A549 (cell line): ENCODE data around the gene C6orf52. TPM values are rescaled to one million over a fixed set of nuclear protein-coding genes. Genes with fewer than 3 reads are reported as not detected.

Source experiments
- ATAC-seq, 2 experiments: fragments of 200-7000 bp in 1 of 2; fragments of >200 bp in 1 of 2; cut with Nextera tagmentation in 1 of 2; cut with Tn5 transposase in 1 of 2; 3 replicates each; pipeline versions ENCODE4 v1.8.0 to v1.9.1; 2018 to 2020; ENCODE audit warnings: mild to moderate bottlenecking in 1 of 2, moderate library complexity in 1 of 2
- CTCF ChIA-PET: fragments of 300-600 bp; sonication (Branson Sonifier 250); formaldehyde crosslinking; extraction: SDS; loops from one replicate; lab custom pipeline; 2021; ENCODE audit warnings: antibody characterized with exemption, inconsistent platforms; lab: Yijun Ruan, JAX
- POLR2A ChIA-PET: fragments of 350-600 bp; formaldehyde crosslinking; extraction: SDS; loops from one replicate; lab custom pipeline; 2021; ENCODE audit warnings: antibody characterized with exemption, inconsistent platforms; lab: Yijun Ruan, JAX
- DNase-seq, 2 experiments: peaks; one replicate each; pipeline versions ENCODE4 v3.0.0 to v3.0.0-alpha.2; 2011 to 2016; ENCODE audit warnings: low read depth in 1 of 2, low spot score in 1 of 2
- FAIRE-seq: peaks from 2 replicates; lab custom pipeline; 2011; peaks lifted over from hg19 to GRCh38; lab: Jason Lieb, UNC
- H3K27ac ChIP-seq, 2 experiments: fragments of >200 bp; sonication (Bioruptor Twin); formaldehyde crosslinking; 3 replicates each; pipeline ENCODE4 v1.5.1; 2016 to 2017
- H3K4me1 ChIP-seq: fragments of >200 bp; sonication (Bioruptor Twin); formaldehyde crosslinking; 3 replicates; pipeline ENCODE4 v1.6.1; 2016
- H3K4me2 ChIP-seq: fragments of >200 bp; sonication (Bioruptor Twin); formaldehyde crosslinking; 3 replicates; pipeline ENCODE4 v1.6.1; 2016
- H3K4me3 ChIP-seq: fragments of >200 bp; sonication (Bioruptor Twin); formaldehyde crosslinking; 3 replicates; pipeline ENCODE4 v1.5.1; 2016
- H3K9me3 ChIP-seq: fragments of >200 bp; sonication (Bioruptor Twin); formaldehyde crosslinking; 3 replicates; pipeline ENCODE4 v1.6.1; 2016
- ATOH8 ChIP-seq: fragments of 250-450 bp; sonication (Bioruptor Pico); IDR thresholded peaks from 2 replicates; pipeline ENCODE4 v1.5.0; 2020; ENCODE audit warnings: low read depth, mild to moderate bottlenecking, moderate library complexity
- BCL3 ChIP-seq: fragments of >200 bp; sonication (Bioruptor Twin); formaldehyde crosslinking; IDR thresholded peaks from 3 replicates; pipeline ENCODE4 v1.6.1; 2016
- CHD2 ChIP-seq: fragments of 150-350 bp; IDR thresholded peaks from 2 replicates; pipeline ENCODE4 v1.6.1; 2014; ENCODE audit warnings: low read length; ENCODE audit not compliant: partially characterized antibody
- CHD4 ChIP-seq: fragments of 200-600 bp; sonication (generic); IDR thresholded peaks from 2 replicates; pipeline ENCODE4 v1.6.1; 2016; ENCODE audit warnings: antibody characterized with exemption, mild to moderate bottlenecking, borderline replicate concordance
- E2F6 ChIP-seq: IDR thresholded peaks from 2 replicates; pipeline ENCODE4 v1.6.1; 2012; ENCODE audit warnings: low read depth, borderline replicate concordance
- EHF ChIP-seq: fragments of 250-450 bp; sonication (Bioruptor Pico); IDR thresholded peaks from 2 replicates; pipeline ENCODE4 v1.5.0; 2020; ENCODE audit warnings: mild to moderate bottlenecking
- ELK1 ChIP-seq: fragments of 150-350 bp; IDR thresholded peaks from 2 replicates; pipeline ENCODE4 v1.6.1; 2014; ENCODE audit warnings: low read depth, mild to moderate bottlenecking, low read length
- EP300 ChIP-seq, 2 experiments: fragments of >200 bp; sonication (Bioruptor Twin); formaldehyde crosslinking; IDR thresholded peaks; 2 replicates in 1 of 2; 3 replicates in 1 of 2; pipeline ENCODE4 v1.6.1; 2016 to 2017
- ESRRA ChIP-seq: fragments of 150-350 bp; IDR thresholded peaks from 2 replicates; pipeline ENCODE4 v1.6.1; 2014; ENCODE audit warnings: mild to moderate bottlenecking, low read length, borderline replicate concordance
- FOSB ChIP-seq: fragments of 250-450 bp; sonication (Bioruptor Pico); IDR thresholded peaks from 2 replicates; pipeline ENCODE4 v1.5.0; 2020; ENCODE audit warnings: mild to moderate bottlenecking, moderate library complexity
- HES2 ChIP-seq: fragments of >200 bp; sonication (Bioruptor Twin); formaldehyde crosslinking; IDR thresholded peaks from 2 replicates; pipeline ENCODE4 v1.6.1; 2016
- HOXB5 ChIP-seq: fragments of 250-450 bp; sonication (Bioruptor Pico); IDR thresholded peaks from 2 replicates; pipeline ENCODE4 v1.5.0; 2020; ENCODE audit warnings: mild to moderate bottlenecking, moderate library complexity
- KDM1A ChIP-seq: fragments of 200-600 bp; sonication (generic); IDR thresholded peaks from 2 replicates; pipeline ENCODE4 v1.6.1; 2016; ENCODE audit warnings: low read depth, mild to moderate bottlenecking
- KDM5A ChIP-seq: fragments of 200-600 bp; sonication (generic); IDR thresholded peaks from 2 replicates; pipeline ENCODE4 v1.6.1; 2016; ENCODE audit warnings: antibody characterized with exemption, mild to moderate bottlenecking
- MAZ ChIP-seq: fragments of 150-350 bp; IDR thresholded peaks from 2 replicates; pipeline ENCODE4 v1.6.1; 2014; ENCODE audit warnings: antibody characterized with exemption, low read depth, low read length, borderline replicate concordance
- MYC ChIP-seq: IDR thresholded peaks from 2 replicates; pipeline ENCODE4 v1.6.1; 2012; ENCODE audit warnings: mild to moderate bottlenecking, inconsistent platforms, low read length, improper control_type of control experiment, borderline replicate concordance
- PHF8 ChIP-seq: fragments of 200-600 bp; sonication (generic); IDR thresholded peaks from 2 replicates; pipeline ENCODE4 v1.6.1; 2016; ENCODE audit warnings: low read depth, mild to moderate bottlenecking, antibody characterized with exemption, moderate library complexity, borderline replicate concordance
- POLR2AphosphoS2 ChIP-seq: conservative IDR thresholded peaks from 2 replicates; pipeline ENCODE4 v1.6.1; 2012; ENCODE audit warnings: low read length, improper control_type of control experiment, inconsistent platforms
- RAD21 ChIP-seq, 2 experiments: fragments of >200 bp in 1 of 2; sonication (Bioruptor Twin) in 1 of 2; formaldehyde crosslinking in 1 of 2; IDR thresholded peaks in 1 of 2; conservative IDR thresholded peaks in 1 of 2; 2 replicates in 1 of 2; 3 replicates in 1 of 2; pipeline ENCODE4 v1.6.1; 2012 to 2018; ENCODE audit warnings: inconsistent platforms in 1 of 2
- RCOR1 ChIP-seq: fragments of 150-350 bp; IDR thresholded peaks from 2 replicates; pipeline ENCODE4 v1.6.1; 2014; ENCODE audit warnings: antibody characterized with exemption, low read length, low read depth
- REST ChIP-seq: fragments of 200-600 bp; sonication (generic); IDR thresholded peaks from 2 replicates; pipeline ENCODE4 v1.6.1; 2016; ENCODE audit warnings: antibody characterized with exemption, mild to moderate bottlenecking, moderate library complexity
- RFX5 ChIP-seq: fragments of 450-650 bp; IDR thresholded peaks from 2 replicates; pipeline ENCODE4 v1.7.1; 2014; ENCODE audit warnings: antibody characterized with exemption, mild to moderate bottlenecking, moderate library complexity
- RNF2 ChIP-seq: fragments of 200-600 bp; sonication (generic); IDR thresholded peaks from 2 replicates; pipeline ENCODE4 v1.6.1; 2016; ENCODE audit warnings: low read depth, mild to moderate bottlenecking, antibody characterized with exemption, moderate library complexity, borderline replicate concordance
- SREBF2 ChIP-seq: fragments of 450-650 bp; IDR thresholded peaks from 2 replicates; pipeline ENCODE4 v1.6.1; 2014; ENCODE audit warnings: mild to moderate bottlenecking, moderate library complexity
- TFCP2L1 ChIP-seq: fragments of 250-450 bp; sonication (Bioruptor Pico); IDR thresholded peaks from 2 replicates; pipeline ENCODE4 v1.5.0; 2021; ENCODE audit warnings: mild to moderate bottlenecking
- TP53 ChIP-seq: fragments of 250-450 bp; sonication (Bioruptor Pico); IDR thresholded peaks from 2 replicates; pipeline ENCODE4 v1.5.0; 2021; ENCODE audit warnings: mild to moderate bottlenecking, moderate library complexity
- WGBS: methylation state at CpG from one replicate; pipeline ENCODE4 v1.1.6; 2017; ENCODE audit errors: missing lambda C conversion rate; 5-methylcytosine and 5-hydroxymethylcytosine counted together
- polyA plus RNA-seq, 4 experiments: library from polyadenylated mRNA; depleted of rRNA in 3 of 4; stranded (reverse); fragments of >200 nt; fragmentation: RNase III in 1 of 4; extraction: RNeasy Plus Mini Kit Qiagen cat#74134 plus additional on column Dnase treatment in 1 of 4; gene quantifications; 2 replicates in 3 of 4; 3 replicates in 1 of 4; pipeline ENCODE4 v1.2.3, GENCODE V29; 2011 to 2017
- TF ChIP-seq, protein P1 (sequence below): IDR thresholded peaks from 2 replicates; pipeline ENCODE4 v1.6.1; 2012

C6orf52 gene
- polyA plus RNA-seq, 2 of the 4 experiments (the other 2 are of a cell fraction): 1.3 to 2.2 TPM

DNA sequence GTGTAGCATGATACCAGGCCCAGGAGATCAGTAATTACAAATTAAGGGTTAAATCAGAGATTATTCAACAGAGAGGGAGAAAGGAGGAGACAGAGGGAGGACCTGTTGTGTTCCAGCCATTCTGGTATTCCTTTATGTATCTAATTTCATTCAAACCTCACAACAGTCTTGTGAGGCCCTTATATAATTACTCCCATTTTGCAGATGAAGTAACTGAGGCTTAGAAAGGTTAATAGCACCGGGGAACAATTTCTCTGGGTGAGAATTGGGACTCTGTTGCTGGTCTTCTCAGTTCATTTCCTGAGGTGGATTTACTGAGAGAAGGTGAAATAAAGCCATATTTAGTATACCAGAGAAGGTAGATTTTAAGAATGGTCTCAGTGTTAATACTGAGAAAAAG is 66.6 kb downstream of the C6orf52 start:
- ATAC-seq: no peak
- CTCF ChIA-PET: no interaction called here
- no peak overlapping the region for H3K27ac ChIP-seq
- no peaks in the 10 kb centered on the region for H3K9me3 ChIP-seq
- no peak overlapping the region for H3K4me2 ChIP-seq
- FAIRE-seq: no peak
- TF ChIP-seq REST (no peak), RCOR1 (no peak), PHF8 (no peak), CHD2 (no peak), POLR2AphosphoS2 (no peak), CHD4 (no peak), MYC (no peak), ATOH8 (no peak), E2F6 (no peak), HOXB5 (CRISPR knock-in tag) (no peak), KDM1A (no peak), TP53 (CRISPR knock-in tag) (no peak), ELK1 (no peak), MAZ (no peak), EHF (CRISPR knock-in tag) (no peak), FOSB (CRISPR knock-in tag) (no peak), ESRRA (no peak), RNF2 (no peak)
- TF ChIP-seq, protein P1, sequence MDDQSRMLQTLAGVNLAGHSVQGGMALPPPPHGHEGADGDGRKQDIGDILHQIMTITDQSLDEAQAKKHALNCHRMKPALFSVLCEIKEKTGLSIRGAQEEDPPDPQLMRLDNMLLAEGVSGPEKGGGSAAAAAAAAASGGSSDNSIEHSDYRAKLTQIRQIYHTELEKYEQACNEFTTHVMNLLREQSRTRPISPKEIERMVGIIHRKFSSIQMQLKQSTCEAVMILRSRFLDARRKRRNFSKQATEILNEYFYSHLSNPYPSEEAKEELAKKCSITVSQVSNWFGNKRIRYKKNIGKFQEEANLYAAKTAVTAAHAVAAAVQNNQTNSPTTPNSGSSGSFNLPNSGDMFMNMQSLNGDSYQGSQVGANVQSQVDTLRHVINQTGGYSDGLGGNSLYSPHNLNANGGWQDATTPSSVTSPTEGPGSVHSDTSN: no peak
- TF ChIP-seq, all 56 proteins: peak for 0
- WGBS: 93% methylated on average over 1 of the region's 1 CpG
- Histone ChIP-seq H3K4me1 (peaks cover under 1% of the 10 kb centered on the region; the same call in 1 of the 3 replicates), H3K4me3 (no peak overlapping the region)
- no peak for DNase-seq
- POLR2A ChIA-PET: no interaction called here

DNA sequence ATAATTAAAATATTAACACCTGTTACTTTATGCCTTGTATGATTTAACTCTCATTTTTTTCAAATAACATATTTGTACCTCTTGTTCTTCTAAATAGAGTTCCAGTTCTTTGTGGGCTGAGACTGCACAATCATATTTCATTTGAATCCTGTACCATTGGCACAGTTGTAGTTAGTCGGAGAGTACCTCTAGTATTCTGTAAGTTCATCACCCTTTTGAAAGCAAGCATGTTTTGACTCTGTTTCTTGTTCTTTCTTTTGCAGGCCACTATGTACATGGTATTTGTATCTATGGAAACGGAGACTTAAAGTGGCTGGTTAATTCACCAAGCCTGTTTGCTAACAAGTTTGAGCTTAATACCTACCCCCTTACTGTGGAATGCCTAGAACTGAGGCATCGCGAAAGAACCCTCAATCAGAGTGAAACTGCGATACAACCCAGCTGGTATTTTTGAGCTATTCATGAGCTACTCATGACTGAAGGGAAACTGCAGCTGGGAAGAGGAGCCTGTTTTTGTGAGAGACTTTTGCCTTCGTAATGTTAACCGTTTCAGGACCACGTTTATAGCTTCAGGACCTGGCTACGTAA is 68.2 kb downstream of the C6orf52 start:
- TF ChIP-seq CHD4 (no peak), KDM5A (no peak), SREBF2 (no peak), RFX5 (no peak), POLR2AphosphoS2 (no peak), FOSB (CRISPR knock-in tag) (no peak), HES2 (no peak), EP300 (IDR thresholded peaks at IDR 0.05) (no peak), BCL3 (no peak), TFCP2L1 (CRISPR knock-in tag) (no peak), RAD21 (conservative IDR thresholded peaks at IDR 0.05 in 1 of 2, IDR thresholded peaks at IDR 0.05 in 1 of 2) (no peak), RCOR1 (no peak)
- TF ChIP-seq, protein P1: no peak
- FAIRE-seq (no peak), ATAC-seq (no peak), DNase-seq (no peak)
- Histone ChIP-seq H3K4me2 (no peak overlapping the region), H3K27ac (no peak overlapping the region), H3K4me1 (no peaks in the 10 kb centered on the region), H3K4me3 (no peak overlapping the region), H3K9me3 (no peaks in the 10 kb centered on the region)
- ChIA-PET POLR2A (no interaction called here), CTCF (no interaction called here)
- WGBS: 92% methylated on average over 9 of the region's 9 CpGs
